Uterine smooth muscle cell (primary cell): ENCODE results near the gene AKAP12. TPM values are rescaled to one million over a fixed set of nuclear protein-coding genes. Genes with fewer than 3 reads are reported as not detected.

Experiments
- total RNA-seq: library from RNA; depleted of rRNA; stranded (reverse); fragments of >200 nt; gene quantifications from 2 replicates; pipeline ENCODE4 v1.2.3, GENCODE V29; 2014

Gene AKAP12, protein sequence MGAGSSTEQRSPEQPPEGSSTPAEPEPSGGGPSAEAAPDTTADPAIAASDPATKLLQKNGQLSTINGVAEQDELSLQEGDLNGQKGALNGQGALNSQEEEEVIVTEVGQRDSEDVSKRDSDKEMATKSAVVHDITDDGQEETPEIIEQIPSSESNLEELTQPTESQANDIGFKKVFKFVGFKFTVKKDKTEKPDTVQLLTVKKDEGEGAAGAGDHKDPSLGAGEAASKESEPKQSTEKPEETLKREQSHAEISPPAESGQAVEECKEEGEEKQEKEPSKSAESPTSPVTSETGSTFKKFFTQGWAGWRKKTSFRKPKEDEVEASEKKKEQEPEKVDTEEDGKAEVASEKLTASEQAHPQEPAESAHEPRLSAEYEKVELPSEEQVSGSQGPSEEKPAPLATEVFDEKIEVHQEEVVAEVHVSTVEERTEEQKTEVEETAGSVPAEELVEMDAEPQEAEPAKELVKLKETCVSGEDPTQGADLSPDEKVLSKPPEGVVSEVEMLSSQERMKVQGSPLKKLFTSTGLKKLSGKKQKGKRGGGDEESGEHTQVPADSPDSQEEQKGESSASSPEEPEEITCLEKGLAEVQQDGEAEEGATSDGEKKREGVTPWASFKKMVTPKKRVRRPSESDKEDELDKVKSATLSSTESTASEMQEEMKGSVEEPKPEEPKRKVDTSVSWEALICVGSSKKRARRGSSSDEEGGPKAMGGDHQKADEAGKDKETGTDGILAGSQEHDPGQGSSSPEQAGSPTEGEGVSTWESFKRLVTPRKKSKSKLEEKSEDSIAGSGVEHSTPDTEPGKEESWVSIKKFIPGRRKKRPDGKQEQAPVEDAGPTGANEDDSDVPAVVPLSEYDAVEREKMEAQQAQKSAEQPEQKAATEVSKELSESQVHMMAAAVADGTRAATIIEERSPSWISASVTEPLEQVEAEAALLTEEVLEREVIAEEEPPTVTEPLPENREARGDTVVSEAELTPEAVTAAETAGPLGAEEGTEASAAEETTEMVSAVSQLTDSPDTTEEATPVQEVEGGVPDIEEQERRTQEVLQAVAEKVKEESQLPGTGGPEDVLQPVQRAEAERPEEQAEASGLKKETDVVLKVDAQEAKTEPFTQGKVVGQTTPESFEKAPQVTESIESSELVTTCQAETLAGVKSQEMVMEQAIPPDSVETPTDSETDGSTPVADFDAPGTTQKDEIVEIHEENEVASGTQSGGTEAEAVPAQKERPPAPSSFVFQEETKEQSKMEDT (N-terminal part only)
- 114 and 117 TPM in 2 replicates for total RNA-seq

DNA sequence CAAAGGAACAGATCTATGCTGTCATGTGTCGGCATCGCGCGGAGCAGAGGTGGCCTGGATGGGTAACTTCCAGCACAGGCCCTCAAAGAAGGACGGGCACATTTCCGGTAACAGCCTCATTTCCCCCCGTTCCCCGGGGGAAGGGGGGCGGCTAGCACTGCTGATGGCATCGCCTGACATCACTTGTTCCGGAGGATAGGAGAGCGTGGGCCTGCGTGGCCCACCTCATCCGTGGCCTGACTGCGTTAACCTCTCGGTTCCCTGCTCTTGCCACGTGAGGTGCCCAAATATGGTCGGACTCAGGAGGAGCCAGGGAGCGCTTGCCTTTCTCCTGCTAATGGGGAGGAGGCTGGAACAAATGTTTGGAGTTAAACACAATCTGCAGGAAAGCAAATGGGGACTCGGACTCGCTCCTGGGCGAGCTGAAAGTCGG lies at the start of gene AKAP12:
AKAP12 (plus strand) TSS at position 365 of the 433 bp plus-strand sequence. CDS start 596 bp downstream, outside the sequence.

DNA sequence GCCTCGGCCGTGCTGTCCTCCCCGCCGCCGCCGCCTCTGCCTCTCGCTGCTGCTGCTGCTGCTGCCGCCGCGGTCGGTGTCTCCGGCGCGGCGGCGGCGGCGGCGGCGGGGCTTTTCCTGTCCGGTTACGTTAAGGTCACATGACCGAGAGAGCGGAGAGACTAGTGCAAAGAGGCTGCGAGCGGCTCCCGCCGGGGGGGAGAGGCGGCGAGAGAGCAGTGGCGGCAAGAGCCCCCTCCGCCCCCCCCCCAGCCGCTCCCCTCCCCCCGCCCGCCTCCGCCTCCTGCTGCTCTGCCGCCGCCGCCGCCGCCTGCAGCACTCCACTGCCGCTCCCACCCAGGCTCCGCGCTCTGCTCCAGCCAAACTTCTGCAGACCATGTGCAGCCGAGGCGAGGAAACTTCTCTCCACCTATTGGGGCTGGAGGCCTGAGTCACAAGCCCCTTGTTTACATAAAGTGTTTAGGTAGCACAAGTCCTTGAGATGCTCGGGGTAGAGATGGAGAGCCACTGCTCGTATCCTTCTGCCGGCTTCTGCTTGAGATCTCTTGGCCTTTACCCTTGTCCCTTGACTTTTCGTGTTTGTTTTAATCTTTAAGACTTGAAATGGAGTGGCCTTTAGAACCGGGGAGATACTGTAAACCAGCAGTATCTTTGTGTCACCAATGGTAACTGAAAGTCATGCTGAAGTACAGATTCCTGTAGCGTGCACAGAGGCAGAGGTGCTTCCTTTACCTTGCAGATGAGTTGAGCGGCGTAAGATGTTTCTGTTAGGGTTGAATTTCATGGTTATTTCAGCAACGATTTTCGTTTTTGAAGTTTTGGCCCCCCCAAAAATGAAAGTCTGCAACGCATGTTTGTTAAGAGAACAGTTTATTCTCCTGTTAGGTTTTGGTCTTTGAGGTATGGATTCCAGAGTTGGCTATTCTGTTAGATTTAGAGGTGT lies 152.0 kb downstream of the AKAP12 start, which contains the start of gene ZBTB2:
ZBTB2 (minus strand) TSS at position 89 of the 943 bp plus-strand sequence. CDS start 17,922 bp downstream, outside the sequence.

Other genes with a start within 250 kb of the AKAP12 start
- 7.5 and 9.3 TPM in 2 replicates for gene ZBTB2, start 151.6 kb downstream of the AKAP12 start, total RNA-seq
- 44.9 and 56.6 TPM in 2 replicates for gene RMND1, start 212.2 kb downstream of the AKAP12 start, total RNA-seq